Transverse colon (tissue), 3 donors: ENCODE results near the gene NFIA.

Experiments
- EP300 ChIP-seq: sonication (generic); formaldehyde crosslinking; IDR thresholded peaks from one replicate; pipeline ENCODE4 v1.6.1; 2017; ENCODE audit warnings: antibody characterized with exemption, low read depth
- POLR2A ChIP-seq: fragments of 450-650 bp; IDR thresholded peaks from one replicate; pipeline ENCODE4 v1.6.1; 2016; ENCODE audit warnings: antibody characterized with exemption, mild to moderate bottlenecking, moderate library complexity
- TF ChIP-seq, protein P1 (sequence below), 5 experiments: fragments of 200-600 bp in 3 of 5; fragments of 450-650 bp in 2 of 5; sonication (generic) in 3 of 5; IDR thresholded peaks; 1 replicate in 2 of 5; 2 replicates in 3 of 5; pipeline ENCODE4 v1.5.1; 2016 to 2017; ENCODE audit warnings: antibody characterized with exemption in 5 of 5, inconsistent platforms in 3 of 5, mild to moderate bottlenecking in 2 of 5, moderate library complexity in 1 of 5

DNA sequence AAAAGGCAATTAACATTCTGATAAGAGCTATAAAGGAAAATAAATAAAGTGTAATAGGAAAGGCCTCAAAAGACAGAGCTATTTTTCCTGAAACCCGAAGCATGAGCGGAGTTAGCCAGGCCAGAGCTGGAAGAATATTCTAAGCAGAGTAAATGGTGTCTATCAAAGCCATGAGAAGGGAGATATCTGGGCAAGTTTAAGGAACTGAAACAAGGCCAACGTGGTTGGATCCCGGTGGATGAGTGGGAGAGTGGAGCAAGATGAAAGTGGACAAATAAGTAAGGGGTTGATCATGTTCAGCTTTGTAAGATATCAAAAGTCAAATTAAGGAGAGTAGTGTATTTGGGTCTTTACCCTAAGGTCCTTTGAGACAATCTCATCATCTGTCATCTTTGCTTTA is 408.6 kb downstream of the NFIA start:
- TF ChIP-seq, protein P1, sequence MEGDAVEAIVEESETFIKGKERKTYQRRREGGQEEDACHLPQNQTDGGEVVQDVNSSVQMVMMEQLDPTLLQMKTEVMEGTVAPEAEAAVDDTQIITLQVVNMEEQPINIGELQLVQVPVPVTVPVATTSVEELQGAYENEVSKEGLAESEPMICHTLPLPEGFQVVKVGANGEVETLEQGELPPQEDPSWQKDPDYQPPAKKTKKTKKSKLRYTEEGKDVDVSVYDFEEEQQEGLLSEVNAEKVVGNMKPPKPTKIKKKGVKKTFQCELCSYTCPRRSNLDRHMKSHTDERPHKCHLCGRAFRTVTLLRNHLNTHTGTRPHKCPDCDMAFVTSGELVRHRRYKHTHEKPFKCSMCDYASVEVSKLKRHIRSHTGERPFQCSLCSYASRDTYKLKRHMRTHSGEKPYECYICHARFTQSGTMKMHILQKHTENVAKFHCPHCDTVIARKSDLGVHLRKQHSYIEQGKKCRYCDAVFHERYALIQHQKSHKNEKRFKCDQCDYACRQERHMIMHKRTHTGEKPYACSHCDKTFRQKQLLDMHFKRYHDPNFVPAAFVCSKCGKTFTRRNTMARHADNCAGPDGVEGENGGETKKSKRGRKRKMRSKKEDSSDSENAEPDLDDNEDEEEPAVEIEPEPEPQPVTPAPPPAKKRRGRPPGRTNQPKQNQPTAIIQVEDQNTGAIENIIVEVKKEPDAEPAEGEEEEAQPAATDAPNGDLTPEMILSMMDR (IDR thresholded peaks at IDR 0.05) = no peak
- TF ChIP-seq POLR2A (no peak), EP300 (no peak)
